HL-60 (cell line): ENCODE results near the gene TNIP1.

Experiments used
- DNase-seq, 2 experiments: peaks; one replicate each; pipeline ENCODE4 v3.0.0-alpha.2; 2010 to 2020; ENCODE audit warnings: low read depth in 1 of 2, low spot score in 1 of 2
- H3K27ac ChIP-seq: fragments of 250-450 bp; sonication (Bioruptor Pico); replicated peaks from 2 replicates; pipeline ENCODE4 v1.5.1; 2020; ENCODE audit warnings: mild to moderate bottlenecking, moderate library complexity
- H3K27me3 ChIP-seq: fragments of 250-450 bp; sonication (Bioruptor Pico); 2 replicates; pipeline ENCODE4 v1.5.1; 2021; ENCODE audit warnings: mild to moderate bottlenecking, moderate library complexity; ENCODE audit not compliant: insufficient read depth, poor library complexity, severe bottlenecking
- H3K4me3 ChIP-seq: replicated peaks from 2 replicates; pipeline ENCODE4 v1.5.1; 2011; ENCODE audit warnings: mild to moderate bottlenecking, control low read depth, low read length; ENCODE audit not compliant: insufficient read depth
- GABPA ChIP-seq: IDR thresholded peaks from 2 replicates; pipeline ENCODE4 v1.6.1; 2012; ENCODE audit warnings: low read depth
- POLR2AphosphoS5 ChIP-seq: IDR thresholded peaks from 2 replicates; pipeline ENCODE4 v1.6.1; 2012; ENCODE audit warnings: low read depth
- SPI1 ChIP-seq: IDR thresholded peaks from 2 replicates; pipeline ENCODE4 v1.6.1; 2012; ENCODE audit warnings: low read depth, mild to moderate bottlenecking, borderline replicate concordance
- TF ChIP-seq, protein P1 (sequence below): IDR thresholded peaks from 2 replicates; pipeline ENCODE4 v1.6.1; 2012; ENCODE audit warnings: low read depth; ENCODE audit not compliant: insufficient replicate concordance
- TF ChIP-seq, protein P2 (sequence below): IDR thresholded peaks from one replicate; pipeline ENCODE4 v1.5.1; 2011; ENCODE audit warnings: low read length, control low read depth, inconsistent platforms; ENCODE audit not compliant: insufficient read depth

The TNIP1 gene

GRCh38 chr5:151106509-151106908 is 25.7 kb upstream of the TNIP1 start:
- TF ChIP-seq, protein P1, sequence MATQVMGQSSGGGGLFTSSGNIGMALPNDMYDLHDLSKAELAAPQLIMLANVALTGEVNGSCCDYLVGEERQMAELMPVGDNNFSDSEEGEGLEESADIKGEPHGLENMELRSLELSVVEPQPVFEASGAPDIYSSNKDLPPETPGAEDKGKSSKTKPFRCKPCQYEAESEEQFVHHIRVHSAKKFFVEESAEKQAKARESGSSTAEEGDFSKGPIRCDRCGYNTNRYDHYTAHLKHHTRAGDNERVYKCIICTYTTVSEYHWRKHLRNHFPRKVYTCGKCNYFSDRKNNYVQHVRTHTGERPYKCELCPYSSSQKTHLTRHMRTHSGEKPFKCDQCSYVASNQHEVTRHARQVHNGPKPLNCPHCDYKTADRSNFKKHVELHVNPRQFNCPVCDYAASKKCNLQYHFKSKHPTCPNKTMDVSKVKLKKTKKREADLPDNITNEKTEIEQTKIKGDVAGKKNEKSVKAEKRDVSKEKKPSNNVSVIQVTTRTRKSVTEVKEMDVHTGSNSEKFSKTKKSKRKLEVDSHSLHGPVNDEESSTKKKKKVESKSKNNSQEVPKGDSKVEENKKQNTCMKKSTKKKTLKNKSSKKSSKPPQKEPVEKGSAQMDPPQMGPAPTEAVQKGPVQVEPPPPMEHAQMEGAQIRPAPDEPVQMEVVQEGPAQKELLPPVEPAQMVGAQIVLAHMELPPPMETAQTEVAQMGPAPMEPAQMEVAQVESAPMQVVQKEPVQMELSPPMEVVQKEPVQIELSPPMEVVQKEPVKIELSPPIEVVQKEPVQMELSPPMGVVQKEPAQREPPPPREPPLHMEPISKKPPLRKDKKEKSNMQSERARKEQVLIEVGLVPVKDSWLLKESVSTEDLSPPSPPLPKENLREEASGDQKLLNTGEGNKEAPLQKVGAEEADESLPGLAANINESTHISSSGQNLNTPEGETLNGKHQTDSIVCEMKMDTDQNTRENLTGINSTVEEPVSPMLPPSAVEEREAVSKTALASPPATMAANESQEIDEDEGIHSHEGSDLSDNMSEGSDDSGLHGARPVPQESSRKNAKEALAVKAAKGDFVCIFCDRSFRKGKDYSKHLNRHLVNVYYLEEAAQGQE, result no peak
- TF ChIP-seq POLR2AphosphoS5, result no peak
- TF ChIP-seq, protein P2, sequence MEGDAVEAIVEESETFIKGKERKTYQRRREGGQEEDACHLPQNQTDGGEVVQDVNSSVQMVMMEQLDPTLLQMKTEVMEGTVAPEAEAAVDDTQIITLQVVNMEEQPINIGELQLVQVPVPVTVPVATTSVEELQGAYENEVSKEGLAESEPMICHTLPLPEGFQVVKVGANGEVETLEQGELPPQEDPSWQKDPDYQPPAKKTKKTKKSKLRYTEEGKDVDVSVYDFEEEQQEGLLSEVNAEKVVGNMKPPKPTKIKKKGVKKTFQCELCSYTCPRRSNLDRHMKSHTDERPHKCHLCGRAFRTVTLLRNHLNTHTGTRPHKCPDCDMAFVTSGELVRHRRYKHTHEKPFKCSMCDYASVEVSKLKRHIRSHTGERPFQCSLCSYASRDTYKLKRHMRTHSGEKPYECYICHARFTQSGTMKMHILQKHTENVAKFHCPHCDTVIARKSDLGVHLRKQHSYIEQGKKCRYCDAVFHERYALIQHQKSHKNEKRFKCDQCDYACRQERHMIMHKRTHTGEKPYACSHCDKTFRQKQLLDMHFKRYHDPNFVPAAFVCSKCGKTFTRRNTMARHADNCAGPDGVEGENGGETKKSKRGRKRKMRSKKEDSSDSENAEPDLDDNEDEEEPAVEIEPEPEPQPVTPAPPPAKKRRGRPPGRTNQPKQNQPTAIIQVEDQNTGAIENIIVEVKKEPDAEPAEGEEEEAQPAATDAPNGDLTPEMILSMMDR, result no peak
- no peak for TF ChIP-seq GABPA
- no peak for TF ChIP-seq SPI1
- H3K27me3 ChIP-seq, result no peaks in the 10 kb centered on the region
- H3K27ac ChIP-seq, result no peak overlapping the region
- no peak overlapping the region for H3K4me3 ChIP-seq
- DNase-seq, result no peak

GRCh38 chr5:151106043-151106442 is 25.2 kb upstream of the TNIP1 start:
- no peak overlapping the region for H3K27ac ChIP-seq
- H3K27me3 ChIP-seq, result no peaks in the 10 kb centered on the region
- DNase-seq, result no peak
- TF ChIP-seq, protein P2, result no peak
- TF ChIP-seq SPI1 (no peak), GABPA (no peak), POLR2AphosphoS5 (no peak)
- TF ChIP-seq, protein P1, result no peak
- no peak overlapping the region for H3K4me3 ChIP-seq

- TF ChIP-seq POLR2AphosphoS5, result no peak
- TF ChIP-seq, protein P2, result no peak
- no peak for TF ChIP-seq GABPA
- no peak for TF ChIP-seq SPI1
- TF ChIP-seq, protein P1, result no peak
- Histone ChIP-seq H3K27me3 (no peaks in the 10 kb centered on the region), H3K27ac (no peak overlapping the region), H3K4me3 (no peak overlapping the region)
- DNase-seq, result no peak
These were observed 24.7 kb upstream of the TNIP1 start for GRCh38 chr5:151105561-151105960.
